ENCODE results near the gene RTTN. TPM values are rescaled to one million over a fixed set of nuclear protein-coding genes. Genes with fewer than 3 reads are reported as not detected.
"Not testable (repeated sequence)": the region's sequence is repeated elsewhere in the genome, so short reads cannot be mapped to it uniquely, and the experiment has no call there.

The RTTN gene
- total and polyA plus RNA-seq, 2 of the 13 experiments (the other 11 are each of a cell fraction or from before 2014, with no cell fraction given) = 5.4 to 18.7 TPM

DNA sequence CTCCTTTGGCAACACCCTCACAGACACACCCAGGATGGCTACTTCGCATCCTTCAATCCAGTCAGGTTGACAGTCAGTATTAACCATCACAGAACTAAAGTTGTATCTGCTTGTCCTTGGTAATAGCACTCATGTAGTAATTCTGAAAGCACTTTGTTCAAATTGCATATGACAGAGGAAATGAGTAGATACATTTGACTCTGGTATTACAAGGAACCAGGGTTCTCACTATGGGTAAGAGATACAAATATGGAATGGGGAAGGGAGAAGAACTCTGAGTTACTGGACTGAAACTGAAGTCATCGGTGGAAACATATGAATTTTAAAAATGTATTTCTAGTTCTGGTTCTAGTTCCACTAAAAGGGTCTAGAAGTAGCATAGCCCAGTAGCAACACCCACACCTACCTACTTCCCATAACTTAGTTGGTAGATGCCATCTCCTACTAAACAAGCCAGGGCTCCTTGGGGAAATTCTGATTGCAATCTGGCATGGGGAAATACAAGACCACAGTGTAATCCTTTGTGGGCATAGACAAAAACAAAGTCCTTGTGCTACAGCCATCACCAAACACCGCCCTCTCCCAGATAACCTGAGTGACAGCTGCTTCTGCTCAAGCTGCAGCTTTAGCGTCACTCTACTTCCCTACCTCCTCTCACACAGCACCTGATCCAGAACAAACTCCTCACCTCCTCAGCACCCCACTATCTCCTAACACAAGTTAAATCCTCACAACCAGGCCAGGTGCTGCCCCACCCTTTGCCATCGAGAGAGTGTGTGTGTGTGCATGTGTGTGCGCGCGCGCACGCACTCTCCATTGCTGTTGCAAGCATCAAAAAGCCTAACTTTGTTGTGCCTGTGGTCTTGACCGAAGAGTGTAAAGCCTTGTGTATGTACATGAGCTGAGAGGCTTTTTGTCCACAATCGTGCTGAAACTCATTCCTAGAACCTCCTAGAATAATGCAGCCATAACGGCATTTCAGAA is 226.5 kb downstream of the RTTN start:
- H3K27me3 ChIP-seq (ENCODE audit: control insufficient read depth in 1 of 2, insufficient read depth in 2 of 2, low read length in 2 of 2) = no peaks in the 10 kb centered on the region
- no peak overlapping the region for H3K4me3 ChIP-seq (replicated peaks in 1 of 3; ENCODE audit: insufficient read depth in 1 of 3, low read depth in 2 of 3, low read length in 3 of 3)
- H4K20me1 ChIP-seq (ENCODE audit: insufficient read depth, low read length) = no peaks in the 10 kb centered on the region
- ChIA-PET POLR2A (no interaction called here), CTCF (ENCODE audit: low intra/inter-chr PET ratio, low total read pairs) (no interaction called here)
- DNase-seq (ENCODE audit: low spot score) (no peak), FAIRE-seq (no peak), ATAC-seq (no peak)
- BruUV-seq (replicated peaks) = no TSS peak
- H3K4me2 ChIP-seq (ENCODE audit: low read depth, low read length) = no peak overlapping the region
- H3K9me3 ChIP-seq (ENCODE audit: low read length) = no peaks in the 10 kb centered on the region
- in situ Hi-C loops (cut with HindIII; ENCODE audit: extremely low pct_ligation_motif_present, low pct_unique_long_range_greater_than_20kb) (no loop called here), intact Hi-C loops (cut with micrococcal nuclease; ENCODE audit: unreplicated experiment) (no loop called here)
- H3K4me1 ChIP-seq (ENCODE audit: insufficient read depth, low read length) = no peaks in the 10 kb centered on the region
- H3K79me2 ChIP-seq (ENCODE audit: insufficient read depth, low read length) = no peaks in the 10 kb centered on the region
- no peak overlapping the region for H3K27ac ChIP-seq (ENCODE audit: extremely low read length, insufficient read depth, low read length)
- no peak overlapping the region for H2AFZ ChIP-seq (ENCODE audit: low read length)
- no peak for TF ChIP-seq ARNT (IDR thresholded peaks at IDR 0.05)
- TF ChIP-seq DDIT3 (CRISPR knock-in tag; IDR thresholded peaks at IDR 0.05) = no peak
- TF ChIP-seq ZNF367 (CRISPR knock-in tag; IDR thresholded peaks at IDR 0.05; ENCODE audit: borderline replicate concordance) = no peak
- H3K9ac ChIP-seq (ENCODE audit: insufficient read depth, low read depth, low read length) = no peak overlapping the region
- no peaks in the 10 kb centered on the region for H3K36me3 ChIP-seq (replicated peaks in 1 of 2; ENCODE audit: control insufficient read depth in 1 of 2, insufficient read depth in 2 of 2, low read length in 2 of 2)
- 90% methylated on average over 13 of the region's 13 CpGs for WGBS (ENCODE audit: low lambda C conversion rate)

DNA sequence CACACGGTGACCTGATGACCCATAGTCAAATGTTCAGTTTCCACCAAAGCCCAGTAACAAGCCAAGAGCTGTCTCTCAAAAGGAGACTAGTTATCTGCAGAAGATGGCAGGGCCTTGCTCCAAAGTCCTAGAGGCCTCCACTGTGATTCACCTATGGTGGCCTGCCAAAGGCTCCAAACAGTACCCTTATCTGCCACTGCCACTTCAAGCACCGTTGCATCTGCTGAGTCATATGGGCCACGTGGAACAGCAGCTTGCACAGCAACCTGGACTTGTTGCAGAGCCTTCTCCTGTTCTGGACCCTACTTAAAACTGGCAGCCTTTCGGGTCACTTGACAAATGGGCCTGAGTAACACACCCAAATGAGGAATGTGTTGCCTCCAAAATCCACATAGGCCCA is 230.2 kb downstream of the RTTN start:
- BruUV-seq (replicated peaks); H3K4me2 ChIP-seq (ENCODE audit: low read depth, low read length); intact Hi-C loops (cut with micrococcal nuclease; ENCODE audit: unreplicated experiment); DNase-seq (ENCODE audit: low spot score); CTCF ChIA-PET (ENCODE audit: low intra/inter-chr PET ratio, low total read pairs); in situ Hi-C loops (cut with HindIII; ENCODE audit: extremely low pct_ligation_motif_present, low pct_unique_long_range_greater_than_20kb); ATAC-seq; H4K20me1 ChIP-seq (ENCODE audit: insufficient read depth, low read length); H3K27ac ChIP-seq (ENCODE audit: extremely low read length, insufficient read depth, low read length); H3K4me1 ChIP-seq (ENCODE audit: insufficient read depth, low read length); H3K9ac ChIP-seq (ENCODE audit: insufficient read depth, low read depth, low read length); H3K27me3 ChIP-seq (ENCODE audit: control insufficient read depth in 1 of 2, insufficient read depth in 2 of 2, low read length in 2 of 2); POLR2A ChIA-PET; H2AFZ ChIP-seq (ENCODE audit: low read length); FAIRE-seq; H3K79me2 ChIP-seq (ENCODE audit: insufficient read depth, low read length); H3K36me3 ChIP-seq (replicated peaks in 1 of 2; ENCODE audit: control insufficient read depth in 1 of 2, insufficient read depth in 2 of 2, low read length in 2 of 2); H3K4me3 ChIP-seq (replicated peaks in 1 of 3; ENCODE audit: insufficient read depth in 1 of 3, low read depth in 2 of 3, low read length in 3 of 3): not testable (repeated sequence)
- 92% methylated on average over 2 of the region's 4 CpGs for WGBS (ENCODE audit: low lambda C conversion rate)
- peaks cover 18% of the 10 kb centered on the region for H3K9me3 ChIP-seq (ENCODE audit: low read length)
